GM12878 (cell line): ENCODE measurements around the gene GCFC2. TPM values are rescaled to one million over a fixed set of nuclear protein-coding genes. Genes with fewer than 3 reads are reported as not detected.

Experiments
- ATAC-seq: fragments of 200-7000 bp; cut with Tn5 transposase; 3 replicates; pipeline ENCODE4 v1.9.1; 2020; ENCODE audit warnings: mild to moderate bottlenecking, moderate library complexity
- BruUV-seq: library from RNA; stranded (reverse); fragments of 400-500 nt; replicated peaks from 2 replicates; lab custom pipeline; 2021; lab: Mats Ljungman, UMichigan
- CTCF ChIA-PET: fragments of 300-600 bp; sonication (Branson Sonifier 250); formaldehyde crosslinking; extraction: SDS; loops from one replicate; lab custom pipeline; 2021; ENCODE audit warnings: inconsistent platforms; lab: Yijun Ruan, JAX
- POLR2A ChIA-PET: fragments of 350-600 bp; formaldehyde crosslinking; extraction: SDS; loops from one replicate; lab custom pipeline; 2021; ENCODE audit warnings: inconsistent platforms; lab: Charles Lee
- RAD21 ChIA-PET: fragments of 300-600 bp; sonication (Branson Sonifier 250); formaldehyde crosslinking; loops from one replicate; lab custom pipeline; 2023; ENCODE audit warnings: antibody characterized with exemption; ENCODE audit not compliant: unreplicated experiment; lab: Charles Lee
- SMC1A ChIA-PET: fragments of 300-600 bp; sonication (Branson Sonifier 250); formaldehyde crosslinking; loops from one replicate; lab custom pipeline; 2023; ENCODE audit not compliant: unreplicated experiment, uncharacterized antibody; lab: Charles Lee
- DNase-seq: peaks from one replicate; pipeline ENCODE4 v3.0.0-alpha.2; 2011; ENCODE audit warnings: low read depth, low spot score
- FAIRE-seq: peaks from 3 replicates; lab custom pipeline; 2011; peaks lifted over from hg19 to GRCh38; lab: Jason Lieb, UNC
- H2AFZ ChIP-seq: 2 replicates; pipeline ENCODE4 v1.6.0; 2011; ENCODE audit warnings: low read depth, low read length, control low read depth; ENCODE audit not compliant: control insufficient read depth
- H3K27ac ChIP-seq: 2 replicates; pipeline ENCODE4 v1.5.1; 2011; ENCODE audit warnings: control low read depth; ENCODE audit not compliant: control insufficient read depth, insufficient read depth
- H3K27me3 ChIP-seq, 2 experiments: replicated peaks in 1 of 2; 2 replicates each; pipeline versions ENCODE4 v1.6.0 to v1.6.1; 2011; ENCODE audit warnings: low read length in 1 of 2; ENCODE audit not compliant: control insufficient read depth in 2 of 2, insufficient read depth in 2 of 2
- H3K36me3 ChIP-seq, 2 experiments: 2 replicates each; pipeline ENCODE4 v1.5.1; 2011; ENCODE audit warnings: low read length in 1 of 2; ENCODE audit not compliant: control insufficient read depth in 2 of 2, insufficient read depth in 2 of 2
- H3K4me1 ChIP-seq: 2 replicates; pipeline ENCODE4 v1.6.1; 2011; ENCODE audit warnings: mild to moderate bottlenecking, low read length, moderate library complexity, mixed read lengths; ENCODE audit not compliant: control insufficient read depth, insufficient read depth
- H3K4me2 ChIP-seq: 2 replicates; pipeline ENCODE4 v1.6.0; 2011; ENCODE audit warnings: control low read depth; ENCODE audit not compliant: control insufficient read depth, insufficient read depth
- H3K4me3 ChIP-seq: fragments of 200-600 bp; sonication (generic); 2 replicates; pipeline ENCODE4 v1.5.1; 2016
- H3K79me2 ChIP-seq: 2 replicates; pipeline ENCODE4 v1.6.0; 2011; ENCODE audit warnings: low read length; ENCODE audit not compliant: control insufficient read depth, insufficient read depth
- H3K9ac ChIP-seq: 2 replicates; pipeline ENCODE4 v1.8.0; 2011; ENCODE audit warnings: low read length, control low read depth, mixed read lengths; ENCODE audit not compliant: control insufficient read depth, insufficient read depth
- H3K9me3 ChIP-seq: replicated peaks from 3 replicates; pipeline ENCODE4 v1.5.1; 2011; ENCODE audit warnings: mild to moderate bottlenecking, low read length; ENCODE audit not compliant: control insufficient read depth, insufficient read depth
- H4K20me1 ChIP-seq: 2 replicates; pipeline ENCODE4 v1.6.0; 2011; ENCODE audit not compliant: control insufficient read depth, insufficient read depth
- BCL11A ChIP-seq: IDR thresholded peaks from 2 replicates; pipeline ENCODE4 v1.6.1; 2011; ENCODE audit warnings: low read depth, low read length
- BCLAF1 ChIP-seq: fragments of 450-650 bp; IDR thresholded peaks from 2 replicates; pipeline ENCODE4 v1.6.1; 2017; ENCODE audit warnings: antibody characterized with exemption, mild to moderate bottlenecking, moderate library complexity
- CEBPB ChIP-seq, 2 experiments: fragments of 150-350 bp in 1 of 2; IDR thresholded peaks; 2 replicates each; pipeline ENCODE4 v1.6.1; 2012 to 2014; ENCODE audit warnings: low read depth in 2 of 2, low read length in 2 of 2, borderline replicate concordance in 1 of 2, inconsistent platforms in 1 of 2
- CHD4 ChIP-seq: fragments of 200-600 bp; sonication (generic); IDR thresholded peaks from 2 replicates; pipeline ENCODE4 v1.6.1; 2016; ENCODE audit warnings: mild to moderate bottlenecking
- ESRRA ChIP-seq: IDR thresholded peaks from 2 replicates; pipeline ENCODE4 v1.6.1; 2012; ENCODE audit warnings: mild to moderate bottlenecking, low read length, improper control_type of control experiment
- ETV6 ChIP-seq, 2 experiments: fragments of 450-650 bp in 1 of 2; IDR thresholded peaks in 1 of 2; conservative IDR thresholded peaks in 1 of 2; 2 replicates each; pipeline ENCODE4 v1.6.1; 2014; ENCODE audit warnings: antibody characterized with exemption in 1 of 2, borderline replicate concordance in 1 of 2, low read depth in 1 of 2, mild to moderate bottlenecking in 1 of 2, moderate library complexity in 1 of 2
- KLF5 ChIP-seq: fragments of 450-650 bp; IDR thresholded peaks from 2 replicates; pipeline ENCODE4 v1.6.1; 2014; ENCODE audit warnings: mild to moderate bottlenecking; ENCODE audit not compliant: partially characterized antibody
- NFXL1 ChIP-seq: fragments of 450-650 bp; IDR thresholded peaks from 2 replicates; pipeline ENCODE4 v1.6.1; 2017; ENCODE audit warnings: antibody characterized with exemption, mild to moderate bottlenecking, borderline replicate concordance
- PML ChIP-seq: IDR thresholded peaks from 2 replicates; pipeline ENCODE4 v1.6.1; 2012; ENCODE audit warnings: low read length, inconsistent platforms
- PRDM15 ChIP-seq: fragments of 450-650 bp; formaldehyde crosslinking; IDR thresholded peaks from 2 replicates; pipeline ENCODE4 v1.4.0; 2020; ENCODE audit warnings: mild to moderate bottlenecking, moderate library complexity
- SMAD1 ChIP-seq: fragments of 450-650 bp; IDR thresholded peaks from 2 replicates; pipeline ENCODE4 v1.6.1; 2018; ENCODE audit warnings: mild to moderate bottlenecking, low read depth; ENCODE audit not compliant: partially characterized antibody
- SP1 ChIP-seq: IDR thresholded peaks from one replicate; pipeline ENCODE4 v1.6.1; 2011; ENCODE audit warnings: low read depth, low read length
- TCF3 ChIP-seq: IDR thresholded peaks from 2 replicates; pipeline ENCODE4 v1.6.1; 2012; ENCODE audit warnings: low read depth, mild to moderate bottlenecking, low read length, borderline replicate concordance; ENCODE audit not compliant: insufficient read depth
- WGBS: methylation state at CpG from one replicate; pipeline ENCODE4 v1.1.6; 2016; ENCODE audit warnings: low lambda C conversion rate; ENCODE audit not compliant: insufficient replicate concordance, insufficient coverage; ENCODE audit errors: missing lambda C conversion rate; 5-methylcytosine and 5-hydroxymethylcytosine counted together
- in situ Hi-C: fragments of 300-500 bp; cut with MboI; formaldehyde crosslinking; loops from 9 replicates; pipeline ENCODE4 v1.14.3; 2018; ENCODE audit warnings: mixed read lengths
- intact Hi-C: fragments of 100-400 bp; cut with micrococcal nuclease; formaldehyde crosslinking; loops from one replicate; pipeline ENCODE4 v1.14.2; 2022; ENCODE audit not compliant: unreplicated experiment
- polyA plus RNA-seq, 11 experiments: library from polyadenylated mRNA; depleted of rRNA in 4 of 11; unstranded in 6 of 11; stranded (reverse) in 5 of 11; fragments of >200 nt; fragmentation: Nextera tagmentation in 4 of 11; fragmentation: Illumina TruSeq in 1 of 11; extraction: Ambion mirVana in 4 of 11; extraction: Trizol in 1 of 11; gene quantifications; 1 replicate in 1 of 11; 2 replicates in 10 of 11; pipeline versions ENCODE4 v1.2.1 to v1.2.3, GENCODE V29; 2011 to 2016; ENCODE audit warnings: inconsistent platforms in 2 of 11, missing spikeins in 2 of 11, low read depth in 1 of 11
- total RNA-seq, 4 experiments: library from RNA; depleted of rRNA in 3 of 4; stranded (reverse); fragments of >200 nt in 3 of 4; fragmentation: Illumina TruSeq in 1 of 4; extraction: Trizol in 1 of 4; gene quantifications; 2 replicates each; pipeline versions ENCODE4 v1.2.1 to v1.2.3, GENCODE V29; 2013 to 2021

The GCFC2 gene
- total and polyA plus RNA-seq, 10 of the 15 experiments (the other 5 are each of a cell fraction or from before 2014, with no cell fraction given): 15.5 to 36.5 (median 27.4) TPM

GRCh38 chr2:75698918-75699317 lies 11.8 kb downstream of the GCFC2 start:
- H3K27me3 ChIP-seq: no peaks in the 10 kb centered on the region
- RAD21 ChIA-PET: no interaction called here
- H3K9me3 ChIP-seq: no peaks in the 10 kb centered on the region; the same call in 2 of the 3 replicates
- no peaks in the 10 kb centered on the region for H4K20me1 ChIP-seq
- no TSS peak for BruUV-seq
- H3K4me1 ChIP-seq: no peaks in the 10 kb centered on the region
- intact Hi-C loops: no loop called here
- POLR2A ChIA-PET: no interaction called here
- FAIRE-seq: no peak
- no peak overlapping the region for H3K4me3 ChIP-seq
- DNase-seq: no peak
- TF ChIP-seq ESRRA (no peak), BCLAF1 (no peak), SP1 (no peak), TCF3 (no peak), BCL11A (no peak), KLF5 (no peak), CHD4 (no peak), SMAD1 (no peak), NFXL1 (no peak), CEBPB (IDR thresholded peaks at IDR 0.05; ENCODE audit: borderline replicate concordance in 1 of 2, low read depth in 2 of 2, low read length in 2 of 2) (no peak), ETV6 (conservative IDR thresholded peaks at IDR 0.05 in 1 of 2, IDR thresholded peaks at IDR 0.05 in 1 of 2; ENCODE audit: borderline replicate concordance in 1 of 2, low read depth in 1 of 2) (no peak), PRDM15 (CRISPR knock-in tag) (no peak), PML (no peak)
- no peak overlapping the region for H2AFZ ChIP-seq
- peaks cover 0 to 9% of the 10 kb centered on the region in 2 experiments; a peak in 3 of 4 replicates for H3K36me3 ChIP-seq
- no peak overlapping the region for H3K4me2 ChIP-seq
- CTCF ChIA-PET: interaction anchor here (0.9 to 1.3 kb wide), 2 partner anchors 12 to 22 kb away, joined by 3 to 5 read pairs; partner anchors contain the start of gene GCFC2
- no peak for ATAC-seq
- no peaks in the 10 kb centered on the region for H3K79me2 ChIP-seq
- no peak overlapping the region for H3K9ac ChIP-seq
- H3K27ac ChIP-seq: no peak overlapping the region
- in situ Hi-C loops: no loop called here
- SMC1A ChIA-PET: interaction anchor here (0.6 to 1.4 kb wide), 2 partner anchors 11 to 58 kb away, joined by 3 to 4 read pairs; no protein-coding TSS in a partner anchor
- no CpG with 5 or more reads among the region's 2 CpGs for WGBS
